22Rv1 (cell line): Measurements from ENCODE around the gene HTR2B.

ENCODE experiments used
- CTCF ChIP-seq: fragments of 450-650 bp; IDR thresholded peaks from 2 replicates; pipeline ENCODE4 v1.5.1; 2017; ENCODE audit warnings: mild to moderate bottlenecking
- ZFX ChIP-seq: fragments of 450-650 bp; IDR thresholded peaks from 2 replicates; pipeline ENCODE4 v1.6.1; 2017; ENCODE audit warnings: antibody characterized with exemption, borderline replicate concordance

GRCh38 chr2:231100990-231101389 is 23.9 kb downstream of the HTR2B start:
- TF ChIP-seq CTCF (no peak), ZFX (no peak)
